Skin epidermis (tissue), 12 donors: ENCODE data around the gene BCKDK.

ENCODE experiments used
- H3K27ac ChIP-seq, 21 experiments: fragments of 200-600 bp; sonication (generic) in 11 of 21; one replicate each; pipeline ENCODE4 v1.5.0; 2020; ENCODE audit warnings: mild to moderate bottlenecking in 3 of 21, inconsistent platforms in 2 of 21, moderate library complexity in 2 of 21
- H3K4me3 ChIP-seq, 7 experiments: fragments of 200-600 bp; sonication (generic) in 2 of 7; one replicate each; pipeline ENCODE4 v1.5.0; 2020; ENCODE audit warnings: inconsistent platforms in 2 of 7, mild to moderate bottlenecking in 2 of 7, moderate library complexity in 1 of 7

The BCKDK gene

GRCh38 chr16:31078597-31079341, 29.4 kb upstream of the BCKDK start:
- Histone ChIP-seq H3K4me3 (no peak overlapping the region), H3K27ac (no peak overlapping the region)

GRCh38 chr16:31079342-31079944, 28.7 kb upstream of the BCKDK start:
- no peak overlapping the region for H3K27ac ChIP-seq
- H3K4me3 ChIP-seq = no peak overlapping the region

- Histone ChIP-seq H3K4me3 (no peak overlapping the region), H3K27ac (no peak overlapping the region)
Measured at GRCh38 chr16:31080035-31080629, 28.1 kb upstream of the BCKDK start.

- Histone ChIP-seq H3K27ac (peak overlapping the region in 7 of 21 experiments; percentile 1 to 66 (median 28)), H3K4me3 (no peak overlapping the region)
Measured at GRCh38 chr16:31080756-31081419, 27.3 kb upstream of the BCKDK start.

- no peak overlapping the region for H3K4me3 ChIP-seq
- peak overlapping the region in 10 of 21 experiments; percentile 1 to 66 (median 38) for H3K27ac ChIP-seq
Measured at GRCh38 chr16:31081428-31082351, 26.5 kb upstream of the BCKDK start.

- Histone ChIP-seq H3K27ac (peak overlapping the region in 8 of 21 experiments; percentile 18 to 66 (median 40)), H3K4me3 (no peak overlapping the region)
Measured at GRCh38 chr16:31082368-31083045, 25.7 kb upstream of the BCKDK start.

- Histone ChIP-seq H3K27ac (peak overlapping the region in 5 of 21 experiments; percentile 22 to 50 (median 33)), H3K4me3 (no peak overlapping the region)
Measured at GRCh38 chr16:31083081-31083480, 25.1 kb upstream of the BCKDK start.

- H3K27ac ChIP-seq = peak overlapping the region in 2 of 21 experiments; percentile 29 to 43
- no peak overlapping the region for H3K4me3 ChIP-seq
Measured at GRCh38 chr16:31083556-31083955, 24.6 kb upstream of the BCKDK start.

GRCh38 chr16:31083981-31084380, 24.2 kb upstream of the BCKDK start:
- peak overlapping the region in 2 of 21 experiments; percentile 29 to 59 for H3K27ac ChIP-seq
- H3K4me3 ChIP-seq = no peak overlapping the region

GRCh38 chr16:31084584-31085302, 23.4 kb upstream of the BCKDK start:
- Histone ChIP-seq H3K27ac (peak overlapping the region in 12 of 21 experiments; percentile 15 to 77 (median 55)), H3K4me3 (no peak overlapping the region)

GRCh38 chr16:31085411-31085810, 22.8 kb upstream of the BCKDK start:
- H3K27ac ChIP-seq = peak overlapping the region in 10 of 21 experiments; percentile 22 to 77 (median 57)
- H3K4me3 ChIP-seq = no peak overlapping the region

GRCh38 chr16:31085873-31086628, 22.1 kb upstream of the BCKDK start:
- H3K4me3 ChIP-seq = no peak overlapping the region
- peak overlapping the region in 4 of 21 experiments; percentile 22 to 65 (median 35) for H3K27ac ChIP-seq

- Histone ChIP-seq H3K4me3 (no peak overlapping the region), H3K27ac (no peak overlapping the region)
Measured at GRCh38 chr16:31086629-31086906, 21.6 kb upstream of the BCKDK start.

- Histone ChIP-seq H3K27ac (peak overlapping the region in 2 of 21 experiments; percentile 35 to 44), H3K4me3 (no peak overlapping the region)
Measured at GRCh38 chr16:31087481-31087880, 20.7 kb upstream of the BCKDK start.

- Histone ChIP-seq H3K4me3 (no peak overlapping the region), H3K27ac (peak overlapping the region in 4 of 21 experiments; percentile 15 to 44 (median 26))
Measured at GRCh38 chr16:31087971-31088370, 20.2 kb upstream of the BCKDK start.

- peak within 1 kb of the TSS in 5 of 21 experiments; percentile 13 to 44 (median 16) for H3K27ac ChIP-seq
- no peak within 1 kb of the TSS for H3K4me3 ChIP-seq
Measured at GRCh38 chr16:31088459-31089183, 19.6 kb upstream of the BCKDK start, which contains the start of gene PRSS53. TSS of gene PRSS53 (minus strand) at chr16:31088943. CDS start at chr16:31088809, 134 bp downstream.

- peak overlapping the region in 1 of 21 experiments; percentile 21 for H3K27ac ChIP-seq
- no peak overlapping the region for H3K4me3 ChIP-seq
Measured at GRCh38 chr16:31089199-31089598, 19.0 kb upstream of the BCKDK start.
